ENCODE data around the gene OXSM.

OXSM gene

DNA sequence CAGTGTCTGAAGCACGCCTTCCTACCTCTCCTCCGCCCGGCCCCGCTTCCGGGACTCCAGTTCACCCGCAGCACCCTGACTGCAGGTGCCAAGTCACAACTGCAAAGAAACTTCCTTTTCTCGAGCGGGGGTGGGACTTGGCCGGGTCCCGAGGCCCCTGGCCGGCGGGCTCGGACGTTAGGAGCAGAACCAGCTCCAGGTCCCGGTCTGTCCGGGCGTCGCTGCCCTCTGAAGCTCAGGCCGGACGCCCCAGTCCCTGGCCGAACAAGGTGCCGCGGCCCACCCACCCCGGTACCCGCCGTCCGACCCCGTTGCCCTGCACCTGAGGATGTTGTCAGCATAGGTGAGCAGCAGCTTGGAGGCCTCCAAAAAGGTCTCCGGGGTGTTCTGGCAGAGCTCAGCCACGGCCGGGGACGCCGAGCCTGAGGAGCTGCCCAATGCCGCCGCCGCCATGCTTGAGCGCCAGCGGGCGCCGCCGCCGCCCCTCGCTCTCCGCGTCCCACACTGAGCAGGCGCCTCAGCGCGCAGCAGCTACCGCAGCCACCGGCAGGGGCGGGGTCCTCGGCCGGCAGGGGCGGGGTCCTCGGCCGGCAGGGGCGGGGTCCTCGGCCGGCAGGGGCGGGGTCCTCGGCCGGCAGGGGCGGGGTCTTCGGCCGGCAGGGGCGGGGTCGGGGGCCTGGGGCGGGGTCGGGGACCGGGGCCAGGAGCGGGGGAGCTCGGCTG lies 6.8 kb upstream of the OXSM start, which contains the start of gene NGLY1:
NGLY1 (minus strand) TSS at position 506 of the 723 bp plus-strand sequence; CDS start at position 453, 53 bp downstream.
- peak within 1 kb of the TSS; percentile 96 for H3K4me3 ChIP-seq (ENCODE audit: low read length)

DNA sequence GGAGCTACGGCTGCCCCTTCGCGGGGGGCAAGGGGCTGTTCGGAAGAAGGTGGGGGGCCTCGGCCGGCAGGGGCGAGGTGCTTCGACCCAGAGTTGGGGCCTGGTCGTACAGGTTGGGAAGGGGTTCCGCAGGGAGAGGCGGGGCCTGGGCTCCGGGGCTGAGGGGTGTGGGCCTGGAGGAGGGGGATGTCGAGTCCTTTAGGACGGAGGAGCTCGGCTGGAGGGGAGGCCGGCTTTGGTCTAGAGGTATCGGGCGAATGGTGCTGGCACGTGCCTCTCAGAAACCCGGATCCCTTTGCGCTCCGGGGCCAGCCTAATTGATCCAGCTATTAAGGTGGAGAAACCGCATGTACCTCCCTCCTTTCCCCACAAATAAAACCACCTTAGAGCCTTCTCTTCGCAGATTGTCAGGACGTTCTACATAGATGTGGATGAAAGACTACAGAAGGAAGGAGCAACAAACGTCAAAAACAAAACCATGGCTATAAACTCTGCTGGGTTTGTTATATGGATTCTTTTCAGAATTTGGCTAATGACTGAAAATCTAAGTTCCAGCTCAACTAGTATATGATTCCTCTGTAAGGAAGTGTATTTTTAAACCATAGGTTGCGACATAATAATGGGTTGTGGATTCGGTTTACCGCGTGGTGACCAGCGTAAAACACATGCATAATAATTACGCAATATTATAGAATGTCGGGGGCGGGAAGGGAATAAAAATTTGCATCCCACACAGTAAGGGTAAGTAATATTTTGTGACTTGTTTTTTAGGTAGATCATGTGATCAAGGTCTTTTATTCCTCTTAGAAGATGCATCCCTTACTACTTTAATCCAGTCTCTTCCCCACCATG lies 6.0 kb upstream of the OXSM start:
- peak overlapping the region; percentile 96 for H3K4me3 ChIP-seq (ENCODE audit: low read length)
- TF ChIP-seq ZNF274 (IDR thresholded peaks at IDR 0.05; ENCODE audit: low read depth, low read length) = no peak

More for the DNA sequence above, 6.8 kb upstream of the OXSM start, which contains the start of gene NGLY1:
- no peak for TF ChIP-seq ZNF274 (IDR thresholded peaks at IDR 0.05; ENCODE audit: low read depth, low read length)

DNA sequence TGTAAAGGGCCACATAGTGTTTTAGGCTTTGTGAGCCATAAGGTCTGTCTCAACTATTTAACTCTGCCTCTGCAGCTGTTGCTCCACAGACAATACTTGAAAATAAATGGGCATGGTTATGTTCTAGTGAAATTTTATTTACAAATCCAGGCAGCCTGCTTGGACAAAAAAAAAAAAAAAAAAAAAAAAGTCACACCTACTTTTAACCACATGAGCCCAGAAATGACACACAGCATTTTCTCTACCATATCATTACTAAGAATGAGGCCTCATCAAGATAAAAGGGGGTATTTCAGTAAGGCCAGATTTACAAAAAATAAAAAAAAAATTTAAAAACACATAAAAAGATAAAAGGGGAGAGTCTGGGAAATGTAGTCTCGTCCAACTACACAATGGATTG lies 4.9 kb upstream of the OXSM start:
- no peak overlapping the region for H3K4me3 ChIP-seq (ENCODE audit: low read length)
- TF ChIP-seq ZNF274 (IDR thresholded peaks at IDR 0.05; ENCODE audit: low read depth, low read length) = no peak

- H3K4me3 ChIP-seq (ENCODE audit: low read length) = no peak overlapping the region
- no peak for TF ChIP-seq ZNF274 (IDR thresholded peaks at IDR 0.05; ENCODE audit: low read depth, low read length)
Measured at GRCh38 chr3:25785826-25786225, 4.1 kb upstream of the OXSM start.

DNA sequence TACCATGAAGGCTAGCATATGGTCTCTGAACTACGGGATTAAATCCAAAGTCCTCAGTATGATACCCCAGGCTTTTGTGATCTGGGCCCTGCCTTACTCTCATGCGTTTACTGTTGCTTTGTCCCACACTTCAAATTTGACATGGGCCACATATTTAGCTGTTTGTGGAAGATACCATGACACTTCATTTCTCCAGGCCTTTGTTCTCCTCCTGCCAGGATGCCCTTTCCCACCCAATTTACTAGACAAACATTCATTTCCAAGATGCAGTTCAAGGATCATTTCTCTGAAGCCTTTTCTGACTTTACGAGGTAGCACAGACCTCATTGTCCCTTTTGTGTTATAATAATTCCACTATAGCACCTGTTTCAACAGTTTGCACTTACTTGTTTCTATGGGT lies 2.2 kb upstream of the OXSM start:
- H3K4me3 ChIP-seq (ENCODE audit: low read length) = no peak overlapping the region
- no peak for TF ChIP-seq ZNF274 (IDR thresholded peaks at IDR 0.05; ENCODE audit: low read depth, low read length)

DNA sequence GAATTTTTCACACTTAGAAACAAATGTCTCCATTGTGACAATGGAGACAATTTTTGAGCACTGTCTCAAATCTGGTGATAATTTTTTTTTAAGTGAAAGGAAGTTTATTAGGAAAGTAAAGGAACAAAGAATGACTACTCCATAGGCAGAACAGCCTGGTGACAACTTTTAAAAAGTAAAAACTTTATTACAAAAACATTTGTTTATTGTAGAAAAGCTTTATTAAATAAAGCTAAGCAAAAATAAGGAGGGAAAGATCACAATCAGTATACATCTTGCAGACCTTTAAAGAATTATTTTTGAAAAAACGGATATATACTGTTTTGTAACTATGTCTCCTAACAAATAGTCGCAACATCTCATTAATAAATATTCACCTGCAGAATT lies 688 bp upstream of the OXSM start:
- H3K4me3 ChIP-seq (ENCODE audit: low read length) = peak overlapping the region; percentile 93
- no peak for TF ChIP-seq ZNF274 (IDR thresholded peaks at IDR 0.05; ENCODE audit: low read depth, low read length)

- TF ChIP-seq ZNF274 (IDR thresholded peaks at IDR 0.05; ENCODE audit: low read depth, low read length) = no peak
- H3K4me3 ChIP-seq (ENCODE audit: low read length) = no peak overlapping the region
Measured at GRCh38 chr3:25801786-25802185, 11.9 kb downstream of the OXSM start.

- no peak overlapping the region for H3K4me3 ChIP-seq (ENCODE audit: low read length)
- no peak for TF ChIP-seq ZNF274 (IDR thresholded peaks at IDR 0.05; ENCODE audit: low read depth, low read length)
Measured at GRCh38 chr3:25803833-25804232, 13.9 kb downstream of the OXSM start.

GRCh38 chr3:25804676-25805075 lies 14.8 kb downstream of the OXSM start:
- no peak for TF ChIP-seq ZNF274 (IDR thresholded peaks at IDR 0.05; ENCODE audit: low read depth, low read length)
- H3K4me3 ChIP-seq (ENCODE audit: low read length) = no peak overlapping the region

DNA sequence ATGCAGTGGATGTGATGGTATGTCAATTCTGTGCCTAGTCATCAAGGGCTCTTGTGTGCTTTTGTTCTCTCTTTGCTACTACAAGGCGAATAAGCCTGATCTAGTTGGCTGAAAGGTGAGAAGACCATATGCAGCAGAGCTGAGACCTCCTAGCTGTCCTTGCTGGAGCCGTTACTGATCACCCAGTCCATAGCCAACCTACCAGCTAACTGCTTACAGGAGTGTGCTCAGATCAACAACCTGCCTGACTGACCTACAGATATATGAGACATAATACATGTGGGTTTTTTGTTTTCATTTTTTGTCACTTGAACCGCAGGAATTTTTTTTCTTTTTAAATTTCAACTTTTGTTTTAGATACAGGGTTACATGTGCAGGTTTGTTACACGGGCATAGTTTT lies 22.8 kb downstream of the OXSM start:
- H3K4me3 ChIP-seq (ENCODE audit: low read length) = no peak overlapping the region
- TF ChIP-seq ZNF274 (IDR thresholded peaks at IDR 0.05; ENCODE audit: low read depth, low read length) = no peak

- no peak for TF ChIP-seq ZNF274 (IDR thresholded peaks at IDR 0.05; ENCODE audit: low read depth, low read length)
- no peak overlapping the region for H3K4me3 ChIP-seq (ENCODE audit: low read length)
Measured at GRCh38 chr3:25817107-25817506, 27.2 kb downstream of the OXSM start.

GRCh38 chr3:25817638-25818037 lies 27.7 kb downstream of the OXSM start:
- no peak overlapping the region for H3K4me3 ChIP-seq (ENCODE audit: low read length)
- no peak for TF ChIP-seq ZNF274 (IDR thresholded peaks at IDR 0.05; ENCODE audit: low read depth, low read length)

- no peak for TF ChIP-seq ZNF274 (IDR thresholded peaks at IDR 0.05; ENCODE audit: low read depth, low read length)
- H3K4me3 ChIP-seq (ENCODE audit: low read length) = no peak overlapping the region
Measured at GRCh38 chr3:25818335-25818734, 28.4 kb downstream of the OXSM start.

DNA sequence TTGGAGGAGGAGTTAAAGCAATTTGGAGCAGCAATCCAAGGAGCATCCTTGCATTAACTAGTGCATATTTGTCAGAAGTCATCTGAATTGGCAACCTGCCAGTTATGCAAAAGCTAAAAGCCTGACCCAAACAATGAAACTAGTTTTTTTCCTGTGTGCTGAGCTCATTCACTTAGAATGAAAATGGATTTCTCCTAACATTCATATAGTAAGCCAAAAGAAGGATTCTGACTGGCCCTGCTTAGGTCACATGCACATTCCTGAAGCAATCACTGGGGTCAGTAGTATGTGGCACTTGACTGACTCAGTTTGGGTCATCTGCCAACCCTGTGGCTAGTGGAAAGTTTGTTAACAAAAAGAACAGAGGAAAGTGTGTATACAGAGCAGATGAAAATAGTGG lies 30.5 kb downstream of the OXSM start:
- H3K4me3 ChIP-seq (ENCODE audit: low read length) = no peak overlapping the region
- TF ChIP-seq ZNF274 (IDR thresholded peaks at IDR 0.05; ENCODE audit: low read depth, low read length) = no peak

Measured in GM08714 (cell line).